Hepatocyte (in vitro differentiated cells): ENCODE data around the gene MVD. TPM values are rescaled to one million over a fixed set of nuclear protein-coding genes. Genes with fewer than 3 reads are reported as not detected.

Source experiments
- DNase-seq: peaks from one replicate; pipeline ENCODE4 v3.0.0-alpha.2; 2016; ENCODE audit warnings: low spot score
- H2AFZ ChIP-seq: fragments of 200-600 bp; sonication (generic); 2 replicates; pipeline ENCODE4 v1.6.0; 2016; ENCODE audit warnings: antibody characterized with exemption, mild to moderate bottlenecking
- H3K27ac ChIP-seq: fragments of 200-600 bp; sonication (generic); 2 replicates; pipeline ENCODE4 v1.5.1; 2016; ENCODE audit warnings: mild to moderate bottlenecking
- H3K27me3 ChIP-seq: fragments of 200-600 bp; sonication (generic); 2 replicates; pipeline ENCODE4 v1.6.1; 2016
- H3K36me3 ChIP-seq: fragments of 200-600 bp; sonication (generic); replicated peaks from 2 replicates; pipeline ENCODE4 v1.5.1; 2016; ENCODE audit warnings: low read depth; ENCODE audit not compliant: insufficient read depth
- H3K4me1 ChIP-seq: fragments of 200-600 bp; sonication (generic); 2 replicates; pipeline ENCODE4 v1.5.1; 2016; ENCODE audit warnings: mild to moderate bottlenecking, moderate library complexity; ENCODE audit not compliant: insufficient read depth
- H3K4me2 ChIP-seq: fragments of 200-600 bp; sonication (generic); 2 replicates; pipeline ENCODE4 v1.6.0; 2016
- H3K4me3 ChIP-seq: fragments of 200-600 bp; sonication (generic); 2 replicates; pipeline ENCODE4 v1.5.1; 2016; ENCODE audit warnings: mild to moderate bottlenecking
- H3K79me2 ChIP-seq: fragments of 200-600 bp; sonication (generic); 2 replicates; pipeline ENCODE4 v1.6.0; 2017; ENCODE audit warnings: mild to moderate bottlenecking
- H3K9me2 ChIP-seq: fragments of 200-600 bp; sonication (generic); replicated peaks from 2 replicates; pipeline ENCODE4 v1.6.0; 2017; ENCODE audit warnings: mild to moderate bottlenecking; ENCODE audit not compliant: insufficient read depth
- H3K9me3 ChIP-seq: fragments of 200-600 bp; sonication (generic); 2 replicates; pipeline ENCODE4 v1.5.1; 2016; ENCODE audit warnings: low read depth, mild to moderate bottlenecking
- H4K20me1 ChIP-seq: fragments of 200-600 bp; sonication (generic); 2 replicates; pipeline ENCODE4 v1.6.0; 2016; ENCODE audit warnings: mild to moderate bottlenecking; ENCODE audit not compliant: insufficient read depth, poor library complexity, severe bottlenecking
- CTCF ChIP-seq: fragments of 200-600 bp; sonication (generic); IDR thresholded peaks from 2 replicates; pipeline ENCODE4 v1.5.1; 2016; ENCODE audit warnings: antibody characterized with exemption, mild to moderate bottlenecking; ENCODE audit not compliant: poor library complexity
- EZH2 ChIP-seq: fragments of 200-600 bp; sonication (generic); IDR thresholded peaks from 2 replicates; pipeline ENCODE4 v1.6.1; 2016; ENCODE audit warnings: antibody characterized with exemption, mild to moderate bottlenecking, borderline replicate concordance
- EZH2phosphoT487 ChIP-seq: fragments of 200-600 bp; sonication (generic); IDR thresholded peaks from one replicate; pipeline ENCODE4 v1.6.1; 2018; ENCODE audit warnings: antibody characterized with exemption, mild to moderate bottlenecking, low read depth, moderate library complexity; ENCODE audit not compliant: unreplicated experiment, severe bottlenecking
- WGBS: methylation state at CpG from one replicate; pipeline ENCODE4 v1.1.6; 2016; ENCODE audit warnings: low lambda C conversion rate; ENCODE audit errors: missing lambda C conversion rate; 5-methylcytosine and 5-hydroxymethylcytosine counted together
- polyA plus RNA-seq: library from polyadenylated mRNA; unstranded; fragments of >200 nt; fragmentation: Nextera tagmentation; extraction: Ambion mirVana; gene quantifications from 2 replicates; pipeline ENCODE4 v1.2.1, GENCODE V29; 2016
- total RNA-seq: library from RNA; depleted of rRNA; stranded (reverse); fragments of >200 nt; gene quantifications from 2 replicates; pipeline ENCODE4 v1.2.3, GENCODE V29; 2014

MVD gene
- total and polyA plus RNA-seq, 2 experiments from 2014 or later = 71.9 to 152 TPM

DNA sequence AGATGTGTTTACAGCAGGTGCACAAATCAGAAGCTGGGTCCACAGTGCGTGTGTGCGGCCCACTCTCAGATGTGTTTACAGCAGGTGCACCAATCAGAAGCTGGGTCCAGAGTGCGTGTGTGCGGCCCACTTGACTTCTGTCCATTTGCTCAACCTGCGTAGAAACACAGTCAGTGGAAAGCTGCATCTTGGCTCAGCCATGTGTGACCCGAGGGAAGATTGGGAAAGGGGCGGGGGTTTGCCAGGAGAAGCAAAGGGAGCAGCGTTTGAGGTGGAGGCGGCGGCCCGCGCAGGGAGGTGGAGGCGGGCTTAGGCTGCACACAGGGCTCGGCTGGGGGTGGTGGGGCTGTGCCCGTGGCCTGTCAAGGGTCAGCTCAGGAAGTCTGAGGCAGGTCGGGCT is 47.7 kb upstream of the MVD start:
- no peaks in the 10 kb centered on the region for H3K27me3 ChIP-seq
- peaks cover 22% of the 10 kb centered on the region for H3K79me2 ChIP-seq
- no peaks in the 10 kb centered on the region for H4K20me1 ChIP-seq
- H3K36me3 ChIP-seq = no peaks in the 10 kb centered on the region
- H3K27ac ChIP-seq = no peak overlapping the region
- H3K4me1 ChIP-seq = peaks cover 4% of the 10 kb centered on the region
- 86% methylated on average over 8 of the region's 16 CpGs for WGBS
- TF ChIP-seq EZH2phosphoT487 (no peak), EZH2 (no peak), CTCF (no peak)
- no peak overlapping the region for H3K4me2 ChIP-seq
- no peak overlapping the region for H2AFZ ChIP-seq
- H3K9me2 ChIP-seq = no peaks in the 10 kb centered on the region
- H3K4me3 ChIP-seq = no peak overlapping the region
- no peaks in the 10 kb centered on the region for H3K9me3 ChIP-seq
- DNase-seq = no peak

DNA sequence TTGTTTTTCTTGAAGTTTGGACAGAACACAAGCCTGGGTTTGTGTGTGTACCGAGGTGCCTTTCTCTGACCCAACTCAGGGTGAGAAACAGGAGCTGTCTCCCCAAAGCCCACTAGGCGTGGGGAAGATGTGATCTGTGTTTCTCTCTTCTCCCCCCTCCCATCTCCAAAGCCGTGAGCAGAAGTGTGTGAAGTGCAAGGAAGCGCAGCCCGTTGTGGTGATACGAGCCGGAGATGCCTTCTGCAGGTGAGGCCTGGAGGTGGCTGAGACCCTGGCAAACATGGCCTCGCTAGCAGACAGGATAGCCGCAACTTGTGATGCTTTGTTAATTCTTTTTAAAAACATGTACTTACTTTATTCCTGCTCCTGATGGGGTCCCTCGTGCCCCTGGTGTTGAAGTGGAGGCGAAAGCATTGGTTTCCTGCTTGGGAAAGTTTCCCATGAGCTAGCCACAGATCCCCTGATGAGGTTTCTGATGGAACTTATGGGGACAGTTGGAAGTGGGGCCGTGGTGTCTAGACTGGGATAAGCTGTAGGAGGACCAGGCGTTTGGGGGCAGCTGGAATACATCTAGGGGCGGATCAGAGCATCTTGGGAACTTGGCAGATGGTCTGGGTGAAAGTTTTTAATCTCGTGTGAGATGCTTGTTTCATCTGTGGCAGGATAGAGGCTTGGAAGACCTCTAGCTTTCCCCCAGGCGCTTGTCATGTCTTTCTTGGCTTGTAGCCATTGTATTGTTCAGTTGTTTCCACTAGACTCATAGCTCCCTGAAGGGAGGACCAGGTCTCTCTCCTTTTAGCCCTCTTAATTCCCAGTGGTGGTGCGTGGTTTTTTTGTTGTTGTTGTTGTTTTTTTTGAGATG is 44.3 kb upstream of the MVD start:
- H2AFZ ChIP-seq = peak overlapping the region; percentile 92
- 59% methylated on average over 17 of the region's 17 CpGs for WGBS
- DNase-seq = no peak
- H3K27me3 ChIP-seq = no peaks in the 10 kb centered on the region
- peak overlapping the region; percentile 97 for H3K4me2 ChIP-seq
- H4K20me1 ChIP-seq = no peaks in the 10 kb centered on the region
- H3K9me2 ChIP-seq = no peaks in the 10 kb centered on the region
- H3K4me1 ChIP-seq = peaks cover 7% of the 10 kb centered on the region
- H3K4me3 ChIP-seq = peak overlapping the region; percentile 99
- peak overlapping the region; percentile 60 for H3K27ac ChIP-seq
- TF ChIP-seq CTCF (no peak), EZH2phosphoT487 (no peak), EZH2 (no peak)
- no peaks in the 10 kb centered on the region for H3K9me3 ChIP-seq
- H3K79me2 ChIP-seq = peaks cover 35% of the 10 kb centered on the region
- H3K36me3 ChIP-seq = no peaks in the 10 kb centered on the region

DNA sequence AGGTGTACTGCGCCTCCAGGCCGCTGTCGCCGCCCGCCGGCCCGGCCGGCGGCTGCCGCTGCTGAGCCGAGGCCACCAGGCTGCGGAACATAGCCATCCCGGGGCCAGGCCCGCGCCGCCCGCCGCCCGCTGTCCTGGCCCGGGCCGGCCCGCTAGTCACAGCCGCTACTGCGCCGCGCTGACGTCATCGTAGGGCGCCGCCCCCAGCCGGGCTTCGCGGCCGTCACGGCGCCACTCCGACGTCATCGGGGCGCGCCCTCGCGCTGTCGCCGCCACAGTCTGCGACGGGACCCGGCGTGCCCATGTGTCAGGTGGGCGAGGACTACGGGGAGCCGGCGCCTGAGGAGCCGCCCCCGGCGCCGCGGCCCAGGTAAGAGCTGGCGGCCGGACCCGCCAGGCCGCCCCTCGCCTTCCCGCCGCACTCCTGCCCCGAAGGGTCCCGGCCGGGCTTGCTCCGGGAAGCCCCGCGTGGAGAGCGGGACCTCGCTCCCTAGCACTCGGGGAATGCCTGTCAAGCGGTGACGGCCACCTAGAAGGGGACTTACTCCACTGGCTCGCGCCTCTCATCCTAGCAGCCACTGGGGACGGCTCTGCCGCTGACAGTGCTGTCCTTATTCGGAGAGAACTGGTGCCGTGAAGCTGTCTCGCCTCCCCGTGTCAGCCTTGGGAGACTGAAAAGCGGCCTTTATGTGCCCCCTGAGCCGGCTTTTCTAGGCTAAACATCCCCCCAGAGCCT is 43.5 kb upstream of the MVD start, which contains the start of the genes CTU2 and RNF166:
Gene CTU2 (plus strand): TSS at position 275 of the 736 bp plus-strand sequence. CDS start 28 bp downstream, at position 303.
Gene RNF166 (minus strand): TSS at position 180 of the 736 bp plus-strand sequence. CDS start 83 bp downstream, at position 97.
- DNase-seq = peak; percentile 97
- Histone ChIP-seq H3K9me2 (no peaks in the 10 kb centered on the region), H3K27ac (peak within 1 kb of the TSS; percentile 60), H3K9me3 (no peaks in the 10 kb centered on the region), H3K79me2 (peaks cover 35% of the 10 kb centered on the region), H3K4me1 (peaks cover 7% of the 10 kb centered on the region), H3K4me2 (peak within 1 kb of the TSS; percentile 97), H2AFZ (peak within 1 kb of the TSS; percentile 92), H3K4me3 (peak within 1 kb of the TSS; percentile 99), H4K20me1 (no peaks in the 10 kb centered on the region), H3K27me3 (no peaks in the 10 kb centered on the region), H3K36me3 (no peaks in the 10 kb centered on the region)
- TF ChIP-seq EZH2 (no peak), EZH2phosphoT487 (no peak), CTCF (no peak)
- WGBS = under 1% methylated on average over 58 of the region's 86 CpGs
